GM19240 (cell line): ENCODE results near the gene RADIL.

Experiments
- DNase-seq: peaks from one replicate; pipeline ENCODE4 v3.0.0; 2011; ENCODE audit warnings: low spot score; ENCODE audit not compliant: insufficient read length

The RADIL gene

GRCh38 chr7:4851459-4852422, 31.8 kb downstream of the RADIL start:
- DNase-seq: no peak

DNA sequence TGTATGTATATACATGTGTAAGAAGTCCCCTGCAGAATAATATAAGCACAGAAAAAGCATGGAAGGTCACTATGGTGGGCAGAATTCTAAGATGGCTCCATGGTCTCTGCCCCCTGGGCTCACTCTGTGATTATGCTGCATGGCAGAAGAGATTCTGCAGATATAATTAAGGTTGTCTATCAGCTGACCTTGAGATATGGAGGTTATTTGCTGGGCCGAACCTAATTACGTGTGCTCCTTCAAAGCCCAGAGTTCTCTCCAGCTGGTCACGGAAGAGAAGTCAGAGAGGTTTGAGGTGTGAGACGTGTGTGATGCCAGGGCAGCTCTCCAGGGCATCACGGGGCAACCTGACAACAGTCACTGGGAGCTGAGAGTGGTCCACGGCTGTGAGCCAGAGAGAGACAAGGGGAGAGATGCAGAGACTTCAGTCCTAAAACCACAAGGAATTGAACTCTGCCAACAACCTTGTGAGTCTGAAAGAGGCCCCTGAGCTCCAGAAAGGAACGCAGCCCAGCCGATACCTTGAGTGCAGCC, 33.2 kb downstream of the RADIL start:
- no peak for DNase-seq

DNA sequence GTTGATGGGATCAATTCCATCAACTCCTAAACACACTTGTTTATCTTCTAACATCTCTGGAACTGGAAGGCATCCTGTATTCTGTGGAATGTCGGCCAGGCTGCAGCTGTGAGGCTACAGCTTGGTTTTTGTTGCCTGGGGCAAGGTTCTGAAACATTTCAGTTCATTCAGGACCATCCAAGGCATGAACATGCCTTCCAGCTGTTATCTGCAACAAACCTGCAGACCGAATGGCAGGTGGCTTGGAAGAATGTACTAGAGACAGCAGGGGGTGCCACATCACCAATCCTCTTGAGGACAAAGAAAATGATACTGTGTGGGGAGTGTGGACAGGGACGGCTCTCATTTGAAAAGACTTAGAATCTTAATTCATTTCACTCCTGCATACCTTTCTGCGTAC, 34.1 kb downstream of the RADIL start:
- no peak for DNase-seq

GRCh38 chr7:4845740-4846142, 37.8 kb downstream of the RADIL start:
- DNase-seq: no peak

DNA sequence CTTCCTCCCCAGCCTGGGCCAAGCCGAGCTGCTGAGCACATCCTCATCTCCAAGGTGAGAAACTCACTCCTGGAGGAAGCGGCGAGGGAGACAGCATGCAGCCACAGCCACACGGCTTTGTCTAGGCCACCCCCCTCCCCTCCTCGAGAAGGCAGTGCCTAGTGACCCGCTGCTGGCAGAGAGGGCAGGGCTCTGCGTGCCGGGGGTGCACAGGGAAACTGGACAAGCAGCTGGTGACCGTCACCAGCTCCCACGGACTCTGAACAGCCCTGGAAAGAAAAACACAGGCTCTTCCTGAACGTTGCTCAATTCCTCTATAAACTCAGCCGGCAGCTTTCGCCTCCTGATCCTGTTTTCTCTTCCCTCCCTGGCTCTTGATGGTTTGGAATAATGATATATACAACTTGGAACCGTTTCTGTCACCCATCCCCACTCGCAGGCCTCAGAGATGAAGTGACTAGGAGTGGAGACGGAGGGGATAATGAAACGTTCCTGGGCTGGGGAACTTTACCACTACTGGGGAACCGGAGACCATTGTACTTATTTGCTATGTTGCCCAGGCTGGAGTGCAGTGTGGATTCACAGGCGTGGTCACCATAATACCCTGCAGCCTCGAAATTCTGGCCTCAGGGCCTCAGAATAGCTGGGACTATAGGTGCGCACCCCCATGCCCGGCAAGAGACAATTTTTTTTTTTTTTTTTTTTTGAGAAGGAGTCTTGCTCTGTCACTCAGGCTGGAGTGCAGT, 41.0 kb downstream of the RADIL start:
- no peak for DNase-seq

GRCh38 chr7:4841836-4842235, 41.7 kb downstream of the RADIL start:
- DNase-seq: no peak

- no peak for DNase-seq
Observed at GRCh38 chr7:4841007-4841784, 42.3 kb downstream of the RADIL start.

DNA sequence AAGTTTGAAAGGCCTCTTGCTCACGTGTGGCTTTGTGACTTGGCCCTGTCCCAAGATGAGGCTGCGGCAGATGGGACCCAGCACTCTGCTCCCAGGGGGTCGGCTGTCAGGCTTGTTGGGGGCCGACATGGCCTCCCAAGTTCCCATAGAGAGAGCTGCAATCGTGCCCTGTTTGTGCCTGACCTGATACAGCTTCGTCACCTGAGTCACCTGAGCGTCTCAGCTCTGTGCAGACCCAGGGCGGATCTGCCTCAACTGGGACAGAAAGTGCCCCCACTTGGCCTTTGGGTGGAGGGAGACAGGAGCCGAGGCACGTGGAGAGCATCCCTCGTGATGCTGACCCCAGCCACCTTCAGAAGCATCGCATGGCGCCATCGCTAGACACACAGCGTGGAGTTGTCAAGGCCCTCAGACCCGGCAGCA, 43.4 kb downstream of the RADIL start:
- DNase-seq: no peak

DNA sequence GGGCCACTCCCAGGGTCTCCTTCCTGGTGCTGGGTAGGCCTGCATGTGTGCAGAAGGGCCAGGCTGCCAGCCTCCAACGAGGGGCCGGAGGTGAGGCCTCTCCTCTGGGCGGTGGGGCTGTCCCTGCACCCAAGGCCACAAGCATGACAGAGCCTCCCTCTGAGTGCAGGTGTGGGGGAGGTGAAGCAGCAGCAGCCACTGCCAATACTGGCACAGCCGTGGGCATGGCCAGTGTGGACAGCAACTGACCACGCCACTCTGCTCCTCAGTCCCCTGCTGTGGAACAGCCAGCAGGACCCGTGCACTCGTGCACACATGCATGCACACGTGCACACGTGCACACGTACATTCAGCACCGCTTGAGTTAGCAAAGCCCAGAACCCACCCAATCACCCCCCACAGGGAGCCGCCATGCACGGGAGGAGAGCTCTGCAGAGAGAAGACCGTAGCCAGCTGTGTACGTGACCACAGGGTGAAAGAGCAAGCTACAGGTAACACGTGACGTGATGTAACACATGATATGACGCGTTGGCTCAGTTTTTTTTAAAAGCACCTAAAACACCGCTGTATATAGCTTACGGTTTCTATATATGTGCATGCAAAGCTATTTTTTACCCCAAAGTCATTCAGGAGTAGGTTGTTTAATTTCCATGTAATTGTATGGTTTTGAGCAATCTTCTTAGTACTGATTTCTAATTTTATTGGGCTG, 44.7 kb downstream of the RADIL start:
- no peak for DNase-seq

DNA sequence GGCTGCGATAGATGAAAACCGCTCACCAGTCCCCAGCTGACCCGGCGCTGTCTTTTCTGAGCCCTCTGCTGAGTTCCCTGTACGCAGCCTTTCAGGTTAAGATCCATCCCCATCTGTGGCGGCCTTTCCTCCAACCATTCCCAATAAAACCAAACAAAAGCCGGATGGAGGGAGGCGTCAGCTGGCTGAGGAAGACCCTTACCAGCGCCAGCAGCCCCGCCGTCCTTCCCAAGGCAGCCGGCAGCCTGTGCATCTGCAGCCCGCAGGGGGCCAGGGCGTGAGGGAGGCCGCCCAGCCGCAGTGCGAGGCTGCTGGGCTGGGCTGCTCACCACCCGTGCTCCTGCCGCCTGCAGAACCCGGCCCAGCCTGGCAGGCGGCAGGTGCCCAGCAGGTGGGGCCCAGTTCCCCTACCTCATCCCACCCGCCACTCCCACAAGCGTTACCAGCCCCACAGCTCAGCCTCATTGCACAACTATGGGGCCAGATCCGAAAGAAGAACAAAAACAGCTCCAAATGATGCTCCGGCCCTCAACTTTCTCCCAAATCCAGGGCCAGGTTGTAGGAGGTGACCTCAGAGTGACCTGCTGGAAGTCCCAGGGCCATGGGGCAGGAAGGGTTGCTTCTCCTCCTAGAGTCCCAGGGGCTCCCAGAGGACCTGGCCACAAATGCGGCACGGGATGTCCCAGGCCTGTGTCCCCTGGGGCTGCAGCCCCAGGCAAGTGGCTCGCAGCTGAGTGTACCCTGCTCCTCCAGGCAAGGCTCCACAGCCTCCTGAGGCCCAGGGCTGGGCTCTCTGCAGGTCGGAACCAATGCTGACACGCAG, 45.5 kb downstream of the RADIL start:
- DNase-seq: no peak

DNA sequence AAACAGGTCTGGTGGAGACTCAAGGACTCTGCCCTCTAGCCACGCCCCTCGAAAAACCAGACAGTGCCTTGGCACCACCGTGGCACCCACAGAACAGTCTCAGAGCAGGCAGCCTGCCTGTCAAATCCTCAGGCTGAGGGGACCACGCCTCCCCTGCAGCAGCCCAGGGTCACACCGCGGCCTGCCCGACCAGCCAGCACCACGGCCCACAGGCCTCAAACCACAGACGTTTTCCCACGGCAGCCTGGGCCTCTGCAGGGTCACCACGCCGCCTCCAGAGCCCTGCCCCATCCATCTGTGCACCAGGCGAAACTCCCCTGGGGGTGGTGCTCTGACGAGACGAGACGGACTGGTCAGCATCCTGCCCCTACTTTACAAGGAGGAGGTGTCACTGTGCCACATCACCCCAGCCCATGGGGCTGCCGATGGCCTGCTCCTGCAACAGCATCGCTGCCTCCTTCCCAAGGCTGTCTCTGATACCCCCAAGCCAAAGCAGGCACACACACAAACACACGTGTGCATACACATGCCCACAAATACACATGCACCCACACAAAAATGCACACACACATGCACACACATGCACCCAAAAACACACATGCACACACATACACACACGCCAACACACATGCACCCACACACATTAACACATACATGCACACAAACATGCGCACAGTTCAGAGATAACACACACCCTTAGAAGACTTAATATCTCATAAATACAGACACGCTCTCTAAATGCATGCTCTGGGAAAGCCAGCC, 46.3 kb downstream of the RADIL start:
- no peak for DNase-seq

GRCh38 chr7:4836206-4836661, 47.3 kb downstream of the RADIL start:
- no peak for DNase-seq

DNA sequence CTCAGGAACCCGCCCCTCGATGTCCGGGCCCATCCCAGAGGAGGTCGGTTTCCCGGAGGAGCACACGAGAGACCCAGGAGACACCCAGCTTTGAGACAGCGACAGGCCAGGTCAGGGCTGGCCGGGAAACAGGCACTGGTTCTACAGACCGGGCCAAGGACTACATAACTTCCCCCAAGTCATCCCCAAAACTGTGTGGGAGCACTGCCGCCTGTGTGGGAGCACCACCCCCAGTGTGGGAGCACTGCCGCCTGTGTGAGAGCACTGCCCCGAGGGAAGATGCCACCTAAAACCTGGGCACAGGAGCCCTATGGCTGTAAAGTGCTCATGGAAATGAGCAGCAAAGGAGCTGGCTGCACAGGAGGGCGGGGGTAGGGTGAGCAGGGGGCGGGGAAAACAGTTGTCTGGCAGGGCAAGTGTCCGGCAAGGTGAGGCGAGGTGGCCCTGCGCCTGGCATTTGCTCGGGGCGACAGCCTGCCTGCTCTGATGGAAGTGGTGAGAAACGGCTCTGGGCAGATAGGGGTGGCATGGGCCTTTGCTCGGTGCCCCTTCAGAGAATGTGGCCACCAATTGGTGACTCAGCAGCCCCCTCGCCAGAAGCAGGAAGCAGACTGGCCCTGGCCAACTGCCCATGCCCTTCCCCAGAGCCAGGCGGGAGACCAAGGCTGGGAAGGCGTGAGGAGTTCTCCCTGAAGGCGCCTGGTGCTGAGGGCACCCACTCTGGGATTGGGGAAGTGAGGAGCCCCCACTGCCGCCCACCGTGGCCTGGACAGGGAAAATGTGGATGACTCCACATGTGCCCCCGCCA, 47.9 kb downstream of the RADIL start:
- DNase-seq: no peak

DNA sequence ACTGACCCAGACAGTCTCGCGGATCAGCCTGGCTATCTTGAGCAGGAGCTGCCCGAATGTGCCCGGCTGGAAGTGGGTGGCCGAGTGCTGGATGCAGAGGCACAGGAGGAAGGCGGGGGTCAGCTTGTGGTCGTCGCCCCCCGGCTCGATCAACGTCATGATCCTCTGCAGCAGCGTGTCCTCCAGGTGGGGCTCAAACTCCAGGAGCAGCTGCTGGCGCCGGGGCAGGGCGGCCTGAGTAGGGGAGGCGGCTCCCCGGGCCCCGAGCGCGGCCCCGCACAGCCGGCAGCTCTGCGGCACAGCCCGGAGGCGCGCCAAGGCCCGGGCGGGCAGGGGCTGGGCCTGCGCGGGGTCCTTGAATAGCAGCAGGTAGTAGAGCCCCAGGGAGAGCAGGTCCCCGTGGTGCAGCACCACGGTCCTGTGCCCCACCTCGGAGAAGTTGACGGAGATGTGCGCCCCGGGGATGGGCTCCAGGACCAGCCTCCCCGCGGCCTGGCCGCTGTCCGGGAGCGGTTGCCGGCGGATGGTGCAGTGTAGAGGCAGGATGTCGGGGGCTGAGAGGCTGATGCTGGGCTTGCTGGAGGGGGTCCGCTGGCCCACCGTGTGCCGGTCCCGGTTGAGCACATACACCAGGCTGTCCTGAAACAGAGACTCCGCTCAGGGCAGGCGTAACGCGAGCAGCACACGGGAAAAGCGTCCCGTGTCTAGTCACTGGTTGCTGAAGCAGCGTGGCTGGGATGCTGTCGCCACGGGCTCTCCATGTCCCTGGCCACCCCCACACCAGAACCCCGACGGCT, 48.7 kb downstream of the RADIL start:
- no peak for DNase-seq

DNA sequence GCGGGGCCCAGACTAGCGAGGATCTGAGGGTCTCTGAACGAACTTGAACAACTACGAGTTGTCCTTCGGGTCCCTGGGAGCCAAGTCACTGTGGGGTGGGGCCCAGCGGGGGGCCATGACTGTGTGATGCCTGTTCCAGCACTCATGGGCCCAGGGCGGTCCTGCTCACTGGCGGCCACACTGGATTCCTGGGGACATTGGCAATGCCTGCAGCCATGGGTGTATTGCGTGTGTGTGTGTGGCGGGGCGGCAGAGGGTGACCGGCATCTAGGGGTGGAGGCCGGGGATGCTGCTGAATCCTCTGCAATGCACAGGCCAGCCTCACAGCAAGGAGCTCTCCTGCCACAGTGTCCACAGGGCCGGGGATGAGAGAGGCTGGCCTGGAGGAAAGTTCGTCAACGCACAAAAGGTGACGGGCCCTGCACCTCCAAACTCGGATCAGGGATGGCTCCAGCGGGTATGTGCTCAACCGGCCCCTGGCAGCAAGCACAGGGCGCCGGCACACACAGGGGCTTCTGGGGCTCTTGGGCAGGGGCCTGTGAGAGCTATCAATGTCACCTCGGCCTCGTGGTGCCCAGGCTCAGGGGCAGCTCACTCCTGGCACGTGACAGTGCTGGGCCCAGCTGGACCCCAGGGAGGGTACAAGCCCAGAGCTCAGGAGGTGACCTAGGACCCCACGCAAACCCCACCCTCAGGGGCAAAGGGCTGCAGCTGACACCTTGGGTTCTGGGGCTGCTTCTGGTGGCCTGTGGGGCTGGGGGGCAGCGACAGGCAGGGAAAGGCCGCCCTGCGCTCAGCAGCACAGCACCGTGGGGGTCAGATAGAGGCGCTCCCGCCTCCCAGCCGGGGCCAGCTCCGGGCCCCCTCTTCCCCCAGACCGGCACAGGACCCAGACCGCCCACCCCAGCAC, 49.6 kb downstream of the RADIL start:
- no peak for DNase-seq

DNA sequence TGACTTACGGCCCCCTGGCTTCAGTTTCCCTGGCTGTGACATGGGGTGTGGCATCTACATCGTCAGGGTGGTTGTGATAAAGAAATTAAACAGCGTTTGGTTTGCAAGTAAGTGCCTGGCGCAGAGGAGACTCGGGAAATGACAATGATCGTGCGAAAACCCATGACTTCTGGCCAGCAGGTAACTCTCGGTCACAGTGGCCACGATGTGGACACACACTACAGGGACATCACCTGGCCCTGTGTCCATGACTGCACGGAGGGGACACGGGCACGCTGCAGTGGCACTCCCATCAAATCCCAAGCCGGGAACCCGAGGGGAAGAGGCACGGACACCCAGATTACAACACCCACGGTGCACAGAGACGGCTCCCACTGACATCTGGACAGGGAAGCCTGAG, 50.3 kb downstream of the RADIL start:
- no peak for DNase-seq
